ENCODE data around the gene LDHAL6B. TPM values are rescaled to one million over a fixed set of nuclear protein-coding genes. Genes with fewer than 3 reads are reported as not detected.

The LDHAL6B gene
- total and polyA plus RNA-seq, 2 of the 8 experiments (the other 6 are each of a cell fraction or from before 2014, with no cell fraction given) = not detected

- no peak for TF ChIP-seq KDM4A (IDR thresholded peaks at IDR 0.05; ENCODE audit: low read depth, low read length, severe bottlenecking)
- no peak for TF ChIP-seq CBX8 (IDR thresholded peaks at IDR 0.05; ENCODE audit: borderline replicate concordance, low read depth, low read length)
These were observed 14.8 kb upstream of the LDHAL6B start (continued) for GRCh38 chr15:59191855-59192237.

Measured in H1 (cell line).